ENCODE data around the gene ZDHHC18. TPM values are rescaled to one million over a fixed set of nuclear protein-coding genes. Genes with fewer than 3 reads are reported as not detected.

Gene ZDHHC18
- total RNA-seq, 1 experiment from 2014 or later = 21.3 TPM

- Mint-ChIP-seq H3K27ac (ENCODE audit: unreplicated experiment) (peak within 1 kb of the TSS; percentile 94), H3K4me3 (ENCODE audit: unreplicated experiment) (peak within 1 kb of the TSS; percentile 82), H3K36me3 (ENCODE audit: insufficient read depth, unreplicated experiment) (peaks cover 20% of the 10 kb centered on the region), H3K27me3 (ENCODE audit: insufficient read depth, unreplicated experiment) (no peaks in the 10 kb centered on the region), H3K4me1 (ENCODE audit: low read depth, unreplicated experiment) (peaks cover 10% of the 10 kb centered on the region), H3K9me3 (ENCODE audit: unreplicated experiment) (no peaks in the 10 kb centered on the region)
- H3K4me1 ChIP-seq = 0 out of 2 replicates have a peak, but pooled peaks cover 7% of the 10 kb centered on the region
- peak; percentile 87 to 91 for DNase-seq
- intact Hi-C loops (cut with micrococcal nuclease; ENCODE audit: unreplicated experiment) = loop anchor here (10.0 kb wide), 1 partner anchor 168 kb away; the partner anchor contains the start of gene ARID1A
- no peaks in the 10 kb centered on the region for H3K36me3 ChIP-seq (ENCODE audit: control insufficient read depth, insufficient read depth, low read length)
- no peaks in the 10 kb centered on the region for H3K9me3 ChIP-seq
- H3K27me3 ChIP-seq (replicated peaks; ENCODE audit: control insufficient read depth, insufficient read depth, low read length) = no peaks in the 10 kb centered on the region
- ChIA-PET POLR2A (interaction anchor here (0.8 to 1.2 kb wide), 2 partner anchors 27 to 37 kb away, joined by 3 read pairs; partner anchors contain the start of genes GPATCH3 and GPN2), CTCF (interaction anchor here (0.8 kb wide), 1 partner anchor 135 kb away, joined by 3 read pairs; no protein-coding TSS in a partner anchor)
- TSS peak; percentile 96 for BruUV-seq (replicated peaks)
- peak within 1 kb of the TSS; percentile 47 for H3K4me3 ChIP-seq (ENCODE audit: low read depth, low read length)
- TF ChIP-seq, protein P1, sequence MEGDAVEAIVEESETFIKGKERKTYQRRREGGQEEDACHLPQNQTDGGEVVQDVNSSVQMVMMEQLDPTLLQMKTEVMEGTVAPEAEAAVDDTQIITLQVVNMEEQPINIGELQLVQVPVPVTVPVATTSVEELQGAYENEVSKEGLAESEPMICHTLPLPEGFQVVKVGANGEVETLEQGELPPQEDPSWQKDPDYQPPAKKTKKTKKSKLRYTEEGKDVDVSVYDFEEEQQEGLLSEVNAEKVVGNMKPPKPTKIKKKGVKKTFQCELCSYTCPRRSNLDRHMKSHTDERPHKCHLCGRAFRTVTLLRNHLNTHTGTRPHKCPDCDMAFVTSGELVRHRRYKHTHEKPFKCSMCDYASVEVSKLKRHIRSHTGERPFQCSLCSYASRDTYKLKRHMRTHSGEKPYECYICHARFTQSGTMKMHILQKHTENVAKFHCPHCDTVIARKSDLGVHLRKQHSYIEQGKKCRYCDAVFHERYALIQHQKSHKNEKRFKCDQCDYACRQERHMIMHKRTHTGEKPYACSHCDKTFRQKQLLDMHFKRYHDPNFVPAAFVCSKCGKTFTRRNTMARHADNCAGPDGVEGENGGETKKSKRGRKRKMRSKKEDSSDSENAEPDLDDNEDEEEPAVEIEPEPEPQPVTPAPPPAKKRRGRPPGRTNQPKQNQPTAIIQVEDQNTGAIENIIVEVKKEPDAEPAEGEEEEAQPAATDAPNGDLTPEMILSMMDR (IDR thresholded peaks at IDR 0.05; ENCODE audit: insufficient read depth in 1 of 2, low read depth in 1 of 2, low read length in 1 of 2, severe bottlenecking in 1 of 2, unreplicated experiment in 1 of 2) = peak; percentile 44 to 76
Measured at GRCh38 chr1:26862781-26863684, 36.5 kb downstream of the ZDHHC18 start, which contains the start of gene SFN. Gene SFN, plus strand, starts transcription at chr1:26863149. Its CDS starts 64 bp downstream, at chr1:26863213.

GRCh38 chr1:26863685-26864077, 37.2 kb downstream of the ZDHHC18 start:
- no peaks in the 10 kb centered on the region for H3K9me3 ChIP-seq
- no peaks in the 10 kb centered on the region for H3K27me3 ChIP-seq (replicated peaks; ENCODE audit: control insufficient read depth, insufficient read depth, low read length)
- CTCF ChIA-PET = interaction anchor here (0.8 kb wide), 1 partner anchor 134 kb away, joined by 3 read pairs; no protein-coding TSS in a partner anchor
- no TSS peak for BruUV-seq (replicated peaks)
- no peak for DNase-seq
- H3K4me1 Mint-ChIP-seq (ENCODE audit: low read depth, unreplicated experiment) = peaks cover 14% of the 10 kb centered on the region
- peak overlapping the region; percentile 94 for H3K27ac Mint-ChIP-seq (ENCODE audit: unreplicated experiment)
- POLR2A ChIA-PET = interaction anchor here (0.8 to 1.2 kb wide), 2 partner anchors 27 to 37 kb away, joined by 3 read pairs; partner anchors contain the start of genes GPATCH3 and GPN2
- peak overlapping the region; percentile 82 for H3K4me3 Mint-ChIP-seq (ENCODE audit: unreplicated experiment)
- H3K27me3 Mint-ChIP-seq (ENCODE audit: insufficient read depth, unreplicated experiment) = no peaks in the 10 kb centered on the region
- H3K36me3 ChIP-seq (ENCODE audit: control insufficient read depth, insufficient read depth, low read length) = no peaks in the 10 kb centered on the region
- intact Hi-C loops (cut with micrococcal nuclease; ENCODE audit: unreplicated experiment) = loop anchor here (10.0 kb wide), 1 partner anchor 169 kb away; the partner anchor contains the start of gene ARID1A
- H3K4me3 ChIP-seq (ENCODE audit: low read depth, low read length) = peak overlapping the region; percentile 47
- no peaks in the 10 kb centered on the region for H3K9me3 Mint-ChIP-seq (ENCODE audit: unreplicated experiment)
- H3K36me3 Mint-ChIP-seq (ENCODE audit: insufficient read depth, unreplicated experiment) = peaks cover 23% of the 10 kb centered on the region
- H3K4me1 ChIP-seq = 0 out of 2 replicates have a peak, but pooled peaks cover 7% of the 10 kb centered on the region
- TF ChIP-seq, protein P1 (IDR thresholded peaks at IDR 0.05; ENCODE audit: insufficient read depth in 1 of 2, low read depth in 1 of 2, low read length in 1 of 2, severe bottlenecking in 1 of 2, unreplicated experiment in 1 of 2) = no peak
